PC-9 (cell line): ENCODE data around the gene MOB3B. TPM values are rescaled to one million over a fixed set of nuclear protein-coding genes. Genes with fewer than 3 reads are reported as not detected.

Experiments
- BruUV-seq: library from RNA; stranded (reverse); fragments of 400-500 nt; replicated peaks from 2 replicates; lab custom pipeline; 2021; lab: Mats Ljungman, UMichigan
- CTCF ChIA-PET: fragments of 300-600 bp; sonication (Branson Sonifier 250); formaldehyde crosslinking; loops from one replicate; lab custom pipeline; 2022; ENCODE audit warnings: antibody characterized with exemption; lab: Charles Lee
- POLR2A ChIA-PET: fragments of 300-600 bp; sonication (Branson Sonifier 250); formaldehyde crosslinking; loops from one replicate; lab custom pipeline; 2022; ENCODE audit warnings: antibody characterized with exemption; ENCODE audit not compliant: unreplicated experiment; lab: Charles Lee
- DNase-seq, 2 experiments: peaks; one replicate each; pipeline versions ENCODE4 v3.0.0 to v3.0.0-alpha.2; 2015 to 2022; ENCODE audit warnings: mixed read lengths in 1 of 2
- H2AFZ ChIP-seq: fragments of 200-600 bp; sonication (generic); 2 replicates; pipeline ENCODE4 v1.8.1; 2017; ENCODE audit warnings: antibody characterized with exemption
- H3F3A ChIP-seq: fragments of 200-600 bp; sonication (generic); 2 replicates; pipeline ENCODE4 v1.8.1; 2017; ENCODE audit warnings: antibody characterized with exemption, mild to moderate bottlenecking, low read depth; ENCODE audit not compliant: insufficient read depth
- H3K27ac ChIP-seq: fragments of 200-600 bp; sonication (generic); 2 replicates; pipeline ENCODE4 v1.6.1; 2016; ENCODE audit warnings: mixed run types
- H3K27me3 ChIP-seq: fragments of 200-600 bp; sonication (generic); 2 replicates; pipeline ENCODE4 v1.6.1; 2016; ENCODE audit warnings: low read depth, mixed run types; ENCODE audit not compliant: insufficient read depth
- H3K36me3 ChIP-seq: fragments of 200-600 bp; sonication (generic); 2 replicates; pipeline ENCODE4 v1.6.1; 2016; ENCODE audit warnings: low read depth, mixed run types
- H3K4me1 ChIP-seq: fragments of 200-600 bp; sonication (generic); replicated peaks from 2 replicates; pipeline ENCODE4 v1.6.1; 2016; ENCODE audit warnings: mixed run types; ENCODE audit not compliant: insufficient read depth
- H3K4me2 ChIP-seq: fragments of 200-600 bp; sonication (generic); 2 replicates; pipeline ENCODE4 v1.6.1; 2017; ENCODE audit warnings: mixed run types
- H3K4me3 ChIP-seq: fragments of 200-600 bp; sonication (generic); 2 replicates; pipeline ENCODE4 v1.6.1; 2016; ENCODE audit warnings: mixed run types
- H3K79me2 ChIP-seq: fragments of 200-600 bp; sonication (generic); 2 replicates; pipeline ENCODE4 v1.6.1; 2017; ENCODE audit warnings: low read depth, mixed run types
- H3K9me2 ChIP-seq: fragments of 200-600 bp; sonication (generic); 2 replicates; pipeline ENCODE4 v1.8.1; 2017; ENCODE audit warnings: mild to moderate bottlenecking; ENCODE audit not compliant: insufficient read depth
- H3K9me3 ChIP-seq: fragments of 200-600 bp; sonication (generic); 2 replicates; pipeline ENCODE4 v1.8.1; 2016; ENCODE audit warnings: low read depth; ENCODE audit not compliant: insufficient read depth
- H4K20me1 ChIP-seq: fragments of 200-600 bp; sonication (generic); 2 replicates; pipeline ENCODE4 v1.8.1; 2017; ENCODE audit not compliant: insufficient read depth
- EZH2 ChIP-seq: fragments of 200-600 bp; sonication (generic); IDR thresholded peaks from 2 replicates; pipeline ENCODE4 v1.8.0; 2017; ENCODE audit warnings: antibody characterized with exemption, low read depth
- intact Hi-C: fragments of 100-400 bp; cut with micrococcal nuclease; formaldehyde crosslinking; loops from one replicate; pipeline ENCODE4 v1.10.0; 2022; ENCODE audit not compliant: unreplicated experiment
- total RNA-seq: library from RNA; stranded (reverse); gene quantifications from 2 replicates; pipeline ENCODE4 v1.2.3, GENCODE V29; 2021
- TF ChIP-seq, protein P1 (sequence below): fragments of 200-600 bp; sonication (generic); conservative IDR thresholded peaks from 2 replicates; pipeline ENCODE4 v1.6.1; 2017; ENCODE audit warnings: mixed run types, antibody characterized with exemption, mild to moderate bottlenecking, moderate library complexity

The MOB3B gene
- total RNA-seq, 1 experiment from 2014 or later = 4.4 TPM

DNA sequence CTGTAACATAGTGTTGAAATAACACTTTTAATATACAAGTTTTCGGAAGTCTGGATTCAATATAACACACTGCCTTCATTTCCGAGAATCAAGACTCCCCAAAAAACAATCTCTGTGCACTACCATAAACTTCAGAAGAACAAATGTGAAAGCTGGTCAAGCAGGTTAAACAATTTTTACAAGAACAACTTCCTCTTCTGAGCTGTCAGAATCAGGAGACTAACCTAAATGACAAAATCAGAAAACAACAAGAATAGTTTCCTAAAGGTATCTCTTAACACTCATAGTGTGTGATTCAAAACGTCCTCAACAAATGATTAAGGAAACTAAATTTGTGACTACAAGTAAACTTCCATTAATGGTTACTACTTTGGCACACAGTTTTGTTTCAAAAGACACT is 32.1 kb upstream of the MOB3B start:
- ChIA-PET POLR2A (no interaction called here), CTCF (no interaction called here)
- Histone ChIP-seq H3K79me2 (no peaks in the 10 kb centered on the region), H3K9me2 (no peaks in the 10 kb centered on the region), H3K27me3 (no peaks in the 10 kb centered on the region), H3F3A (no peaks in the 10 kb centered on the region), H3K36me3 (no peaks in the 10 kb centered on the region), H3K4me2 (0 out of 2 replicates have a peak overlapping the region, but pooled peaks have one; percentile 26), H4K20me1 (no peaks in the 10 kb centered on the region), H3K9me3 (no peaks in the 10 kb centered on the region), H3K27ac (no peak overlapping the region), H3K4me1 (0 out of 2 replicates have a peak, but pooled peaks cover 6% of the 10 kb centered on the region), H2AFZ (no peak overlapping the region), H3K4me3 (no peak overlapping the region)
- DNase-seq = no peak
- no peak for TF ChIP-seq EZH2
- TF ChIP-seq, protein P1, sequence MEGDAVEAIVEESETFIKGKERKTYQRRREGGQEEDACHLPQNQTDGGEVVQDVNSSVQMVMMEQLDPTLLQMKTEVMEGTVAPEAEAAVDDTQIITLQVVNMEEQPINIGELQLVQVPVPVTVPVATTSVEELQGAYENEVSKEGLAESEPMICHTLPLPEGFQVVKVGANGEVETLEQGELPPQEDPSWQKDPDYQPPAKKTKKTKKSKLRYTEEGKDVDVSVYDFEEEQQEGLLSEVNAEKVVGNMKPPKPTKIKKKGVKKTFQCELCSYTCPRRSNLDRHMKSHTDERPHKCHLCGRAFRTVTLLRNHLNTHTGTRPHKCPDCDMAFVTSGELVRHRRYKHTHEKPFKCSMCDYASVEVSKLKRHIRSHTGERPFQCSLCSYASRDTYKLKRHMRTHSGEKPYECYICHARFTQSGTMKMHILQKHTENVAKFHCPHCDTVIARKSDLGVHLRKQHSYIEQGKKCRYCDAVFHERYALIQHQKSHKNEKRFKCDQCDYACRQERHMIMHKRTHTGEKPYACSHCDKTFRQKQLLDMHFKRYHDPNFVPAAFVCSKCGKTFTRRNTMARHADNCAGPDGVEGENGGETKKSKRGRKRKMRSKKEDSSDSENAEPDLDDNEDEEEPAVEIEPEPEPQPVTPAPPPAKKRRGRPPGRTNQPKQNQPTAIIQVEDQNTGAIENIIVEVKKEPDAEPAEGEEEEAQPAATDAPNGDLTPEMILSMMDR = no peak
- intact Hi-C loops = no loop called here
- no TSS peak for BruUV-seq

DNA sequence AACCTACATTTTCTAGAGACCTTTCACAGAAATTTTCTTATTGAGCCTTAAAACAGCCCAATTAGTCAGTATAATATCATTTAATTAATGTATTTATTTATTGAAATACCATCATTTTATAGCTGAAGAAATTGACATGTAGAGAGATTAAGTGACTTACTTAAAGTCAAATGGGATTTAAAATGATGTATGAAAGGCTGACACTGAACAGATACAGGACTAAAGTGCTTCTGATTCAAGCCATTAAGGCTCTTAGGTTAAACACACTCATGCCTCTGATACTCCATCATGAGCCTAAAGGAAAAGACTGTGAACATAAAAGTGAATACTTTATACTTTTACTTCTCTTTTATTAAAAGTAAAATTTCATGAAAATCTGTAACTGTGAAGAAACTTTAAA is 30.8 kb upstream of the MOB3B start:
- H3F3A ChIP-seq = no peaks in the 10 kb centered on the region
- H3K36me3 ChIP-seq = no peaks in the 10 kb centered on the region
- POLR2A ChIA-PET = no interaction called here
- no peaks in the 10 kb centered on the region for H4K20me1 ChIP-seq
- TF ChIP-seq, protein P1 = no peak
- no peak for TF ChIP-seq EZH2
- H3K4me3 ChIP-seq = no peak overlapping the region
- DNase-seq = no peak
- no TSS peak for BruUV-seq
- CTCF ChIA-PET = no interaction called here
- H3K79me2 ChIP-seq = no peaks in the 10 kb centered on the region
- H2AFZ ChIP-seq = no peak overlapping the region
- 0 out of 2 replicates have a peak, but pooled peaks cover 6% of the 10 kb centered on the region for H3K4me1 ChIP-seq
- H3K27ac ChIP-seq = no peak overlapping the region
- intact Hi-C loops = no loop called here
- no peaks in the 10 kb centered on the region for H3K9me2 ChIP-seq
- no peaks in the 10 kb centered on the region for H3K9me3 ChIP-seq
- no peak overlapping the region for H3K4me2 ChIP-seq
- H3K27me3 ChIP-seq = no peaks in the 10 kb centered on the region

DNA sequence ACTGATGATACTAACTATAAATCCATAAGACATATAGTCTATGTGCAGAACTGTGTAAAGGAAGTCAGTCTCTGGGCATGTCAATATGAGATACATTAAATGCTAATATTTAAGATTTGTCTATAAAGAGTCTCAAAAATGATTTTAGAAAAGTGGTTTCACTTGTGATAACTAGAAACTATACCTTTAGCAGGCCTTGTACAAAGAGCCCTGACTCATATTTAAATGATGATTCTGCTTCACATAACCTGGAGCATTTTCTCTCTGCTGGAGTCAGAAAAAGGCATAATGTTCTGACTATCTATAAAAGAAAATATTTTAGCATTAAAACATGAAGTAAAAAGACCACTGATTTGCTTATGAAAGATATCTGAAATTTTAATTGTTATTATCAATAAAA is 28.7 kb upstream of the MOB3B start:
- Histone ChIP-seq H3K79me2 (no peaks in the 10 kb centered on the region), H4K20me1 (no peaks in the 10 kb centered on the region), H3K4me1 (0 out of 2 replicates have a peak, but pooled peaks cover 6% of the 10 kb centered on the region), H3K4me2 (no peak overlapping the region), H3K27me3 (no peaks in the 10 kb centered on the region), H3K36me3 (no peaks in the 10 kb centered on the region), H3K9me2 (no peaks in the 10 kb centered on the region), H3K9me3 (no peaks in the 10 kb centered on the region), H3K27ac (no peak overlapping the region), H2AFZ (no peak overlapping the region), H3K4me3 (no peak overlapping the region), H3F3A (no peaks in the 10 kb centered on the region)
- BruUV-seq = no TSS peak
- TF ChIP-seq, protein P1 = no peak
- no peak for TF ChIP-seq EZH2
- ChIA-PET CTCF (no interaction called here), POLR2A (no interaction called here)
- DNase-seq = no peak
- intact Hi-C loops = no loop called here
